AG09309 (cell line): ENCODE data around the gene MAPRE2.

Source experiments
- DNase-seq: peaks from one replicate; pipeline ENCODE4 v3.0.0-alpha.2; 2010; ENCODE audit warnings: low read depth
- H3K4me3 ChIP-seq: 2 replicates; pipeline ENCODE4 v1.5.1; 2011; ENCODE audit warnings: mild to moderate bottlenecking, low read depth, low read length, moderate library complexity; ENCODE audit not compliant: control insufficient read depth
- TF ChIP-seq, protein P1 (sequence below): IDR thresholded peaks from 2 replicates; pipeline ENCODE4 v1.5.1; 2011; ENCODE audit warnings: mild to moderate bottlenecking, low read depth, low read length, inconsistent platforms; ENCODE audit not compliant: insufficient read depth, control insufficient read depth; ENCODE audit errors: missing control alignments

MAPRE2 gene

DNA sequence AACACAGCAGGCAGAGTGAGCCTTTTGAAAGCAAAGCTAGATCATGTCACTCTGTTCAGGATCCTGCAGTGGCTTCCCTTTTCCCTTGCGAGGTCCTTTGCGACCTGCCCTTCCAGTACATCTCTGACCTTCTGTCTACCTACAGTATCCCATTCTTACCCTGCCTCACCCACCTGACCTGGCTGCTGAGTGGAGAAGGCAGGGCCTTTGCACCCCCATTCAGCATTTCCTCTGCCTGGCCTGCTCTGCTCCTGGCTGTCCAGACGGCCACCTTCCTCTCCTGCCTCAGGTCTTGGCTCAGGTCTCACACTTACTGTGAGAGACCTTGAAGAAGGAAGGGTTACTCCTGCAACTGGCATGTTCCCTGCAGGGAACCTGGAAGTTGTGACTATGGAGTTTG lies 77.4 kb downstream of the MAPRE2 start:
- TF ChIP-seq, protein P1, sequence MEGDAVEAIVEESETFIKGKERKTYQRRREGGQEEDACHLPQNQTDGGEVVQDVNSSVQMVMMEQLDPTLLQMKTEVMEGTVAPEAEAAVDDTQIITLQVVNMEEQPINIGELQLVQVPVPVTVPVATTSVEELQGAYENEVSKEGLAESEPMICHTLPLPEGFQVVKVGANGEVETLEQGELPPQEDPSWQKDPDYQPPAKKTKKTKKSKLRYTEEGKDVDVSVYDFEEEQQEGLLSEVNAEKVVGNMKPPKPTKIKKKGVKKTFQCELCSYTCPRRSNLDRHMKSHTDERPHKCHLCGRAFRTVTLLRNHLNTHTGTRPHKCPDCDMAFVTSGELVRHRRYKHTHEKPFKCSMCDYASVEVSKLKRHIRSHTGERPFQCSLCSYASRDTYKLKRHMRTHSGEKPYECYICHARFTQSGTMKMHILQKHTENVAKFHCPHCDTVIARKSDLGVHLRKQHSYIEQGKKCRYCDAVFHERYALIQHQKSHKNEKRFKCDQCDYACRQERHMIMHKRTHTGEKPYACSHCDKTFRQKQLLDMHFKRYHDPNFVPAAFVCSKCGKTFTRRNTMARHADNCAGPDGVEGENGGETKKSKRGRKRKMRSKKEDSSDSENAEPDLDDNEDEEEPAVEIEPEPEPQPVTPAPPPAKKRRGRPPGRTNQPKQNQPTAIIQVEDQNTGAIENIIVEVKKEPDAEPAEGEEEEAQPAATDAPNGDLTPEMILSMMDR: no peak
- H3K4me3 ChIP-seq: no peak overlapping the region
- DNase-seq: no peak

DNA sequence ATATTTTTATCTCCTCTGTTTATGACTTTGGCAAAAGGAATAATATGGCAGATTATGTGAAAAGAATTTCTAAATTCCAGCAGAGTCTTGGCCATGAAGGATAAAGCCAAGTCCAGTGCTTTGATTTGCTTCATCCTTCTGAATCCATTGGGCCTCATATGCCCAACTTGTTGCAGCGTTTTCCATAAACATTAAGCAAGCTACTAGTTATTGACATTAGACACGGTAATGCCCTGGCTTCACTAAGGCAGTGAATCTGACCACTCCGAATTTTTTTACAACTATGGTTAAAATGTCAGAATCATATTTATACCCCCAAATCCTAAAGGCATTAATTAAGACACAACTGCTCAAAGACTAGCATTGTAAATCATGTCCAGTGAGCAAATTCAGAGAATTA lies 79.8 kb downstream of the MAPRE2 start:
- DNase-seq: no peak
- H3K4me3 ChIP-seq: no peak overlapping the region
- TF ChIP-seq, protein P1: no peak

DNA sequence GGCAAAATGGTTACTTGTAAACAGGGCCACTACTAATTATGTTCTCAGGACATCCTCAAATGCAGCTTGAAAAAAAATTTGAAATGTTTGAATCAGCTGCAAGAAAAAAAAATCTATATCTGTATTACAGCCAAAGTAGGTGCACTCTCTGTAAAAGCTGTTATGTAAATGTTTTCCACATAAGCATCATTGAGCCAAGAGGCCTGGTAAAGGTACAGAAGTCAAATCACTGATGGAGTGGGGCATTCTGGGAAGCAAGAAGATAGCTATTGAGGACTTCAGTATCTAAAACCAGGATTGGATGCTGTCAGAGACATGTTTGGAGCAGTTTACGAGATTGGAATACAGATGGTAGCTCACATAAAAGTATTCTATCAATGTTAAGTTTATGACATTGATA lies 80.3 kb downstream of the MAPRE2 start:
- DNase-seq: no peak
- no peak overlapping the region for H3K4me3 ChIP-seq

DNA sequence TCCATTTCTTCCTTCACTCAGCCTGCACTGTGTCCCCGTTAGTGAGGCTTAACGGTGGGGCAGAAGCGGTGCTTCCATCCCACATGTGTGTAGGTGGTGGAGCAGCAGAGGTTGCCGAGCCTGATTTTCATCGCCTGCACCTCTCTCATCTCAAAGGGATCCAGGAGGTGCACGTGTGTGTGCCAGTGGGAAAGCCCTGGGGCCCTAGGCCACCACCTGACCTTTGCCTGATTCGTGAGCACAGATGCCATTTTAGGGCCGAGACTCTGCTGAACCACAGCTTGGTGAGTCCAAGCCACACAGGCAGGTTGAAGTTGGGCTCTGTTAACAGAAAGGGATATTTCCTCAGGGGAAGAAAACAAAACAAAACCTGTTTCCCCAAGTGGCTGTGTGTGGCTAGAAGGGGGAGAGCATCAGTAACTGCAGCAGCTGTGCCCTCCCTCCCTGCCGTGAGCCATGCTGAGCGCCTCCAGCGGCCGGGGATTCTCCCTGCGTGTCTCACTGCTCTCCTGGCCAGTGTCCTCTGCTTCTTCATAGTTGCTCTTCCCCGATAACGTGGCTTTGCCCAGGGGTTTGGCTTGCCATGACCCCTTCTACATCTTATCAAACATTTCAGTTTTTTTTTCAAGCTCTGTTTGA lies 81.5 kb downstream of the MAPRE2 start:
- H3K4me3 ChIP-seq: no peak overlapping the region
- TF ChIP-seq, protein P1: no peak
- DNase-seq: no peak

More for the DNA sequence above, 80.3 kb downstream of the MAPRE2 start:
- TF ChIP-seq, protein P1: no peak

DNA sequence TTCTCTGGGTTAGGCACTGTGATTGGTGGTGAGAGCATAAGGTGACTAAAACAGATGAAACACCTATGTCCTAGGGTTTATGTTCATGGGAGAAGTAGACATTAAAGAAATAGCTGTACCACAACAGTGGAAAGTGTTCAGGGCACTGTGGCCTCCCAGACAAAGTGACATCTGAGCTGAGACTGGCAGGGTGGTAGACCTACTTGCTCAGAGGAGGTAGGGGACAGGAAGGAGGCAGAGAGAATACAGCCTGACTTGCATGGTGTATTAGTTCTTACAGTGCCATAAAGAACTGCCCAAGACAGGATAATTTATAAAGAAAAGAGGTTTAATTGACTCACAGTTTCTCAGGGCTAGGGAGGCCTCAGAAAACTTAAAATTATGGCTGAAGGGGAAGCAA lies 82.6 kb downstream of the MAPRE2 start:
- no peak for DNase-seq
- H3K4me3 ChIP-seq: no peak overlapping the region
- TF ChIP-seq, protein P1: no peak

DNA sequence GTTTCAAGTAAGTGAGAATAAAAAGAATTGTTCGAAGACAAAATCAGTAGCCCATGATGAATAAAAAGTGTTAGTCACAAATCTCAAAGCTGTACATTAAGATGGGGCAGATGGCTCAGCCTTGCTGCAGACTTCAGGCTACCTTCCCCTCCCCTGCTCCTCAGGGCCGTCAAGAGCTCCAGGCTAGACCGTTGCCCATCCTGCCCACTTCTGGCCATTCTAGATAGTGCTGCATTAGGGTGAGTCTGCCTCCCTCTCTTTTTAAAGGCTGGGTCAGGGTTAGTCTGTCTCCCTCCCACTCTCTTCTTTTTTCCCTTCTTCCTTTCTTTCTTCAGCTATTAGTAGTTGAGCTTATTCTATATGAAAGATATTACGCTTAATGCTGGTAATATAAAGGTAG lies 86.0 kb downstream of the MAPRE2 start:
- DNase-seq: no peak

DNA sequence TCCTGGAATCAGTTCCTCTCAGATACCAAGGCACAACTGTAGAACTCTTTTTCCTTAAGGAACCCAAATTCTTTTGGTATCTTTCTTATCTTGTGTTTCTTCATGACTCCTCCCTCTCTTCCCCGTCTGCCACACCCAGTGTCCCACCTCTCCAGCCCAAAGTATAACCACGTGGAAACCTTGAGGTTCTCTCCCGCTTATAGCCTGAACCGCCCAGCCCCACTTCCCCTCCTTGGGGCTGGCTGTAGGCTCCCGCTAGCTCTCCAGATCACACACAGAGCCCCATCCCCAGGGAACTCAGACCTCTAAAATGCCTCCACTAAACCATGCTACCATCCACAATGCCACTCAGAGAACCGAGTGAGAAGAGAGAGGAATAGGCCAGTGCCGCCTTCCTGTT lies 87.5 kb downstream of the MAPRE2 start:
- DNase-seq: no peak
- no peak overlapping the region for H3K4me3 ChIP-seq
- TF ChIP-seq, protein P1: no peak

More for the DNA sequence above, 86.0 kb downstream of the MAPRE2 start:
- TF ChIP-seq, protein P1: peak; percentile 51
- no peak overlapping the region for H3K4me3 ChIP-seq
